Activated T-cell treated with anti-CD3 and anti-CD28 coated beads for 1 hour (primary cell): Measurements from ENCODE around the gene SYNDIG1L.
"Not testable (repeated sequence)": the region's sequence is repeated elsewhere in the genome, so short reads cannot be mapped to it uniquely, and the experiment has no call there.

ENCODE experiments used
- DNase-seq: peaks from one replicate; pipeline ENCODE4 v3.0.0-alpha.2; 2020; ENCODE audit warnings: low read depth

The SYNDIG1L gene

DNA sequence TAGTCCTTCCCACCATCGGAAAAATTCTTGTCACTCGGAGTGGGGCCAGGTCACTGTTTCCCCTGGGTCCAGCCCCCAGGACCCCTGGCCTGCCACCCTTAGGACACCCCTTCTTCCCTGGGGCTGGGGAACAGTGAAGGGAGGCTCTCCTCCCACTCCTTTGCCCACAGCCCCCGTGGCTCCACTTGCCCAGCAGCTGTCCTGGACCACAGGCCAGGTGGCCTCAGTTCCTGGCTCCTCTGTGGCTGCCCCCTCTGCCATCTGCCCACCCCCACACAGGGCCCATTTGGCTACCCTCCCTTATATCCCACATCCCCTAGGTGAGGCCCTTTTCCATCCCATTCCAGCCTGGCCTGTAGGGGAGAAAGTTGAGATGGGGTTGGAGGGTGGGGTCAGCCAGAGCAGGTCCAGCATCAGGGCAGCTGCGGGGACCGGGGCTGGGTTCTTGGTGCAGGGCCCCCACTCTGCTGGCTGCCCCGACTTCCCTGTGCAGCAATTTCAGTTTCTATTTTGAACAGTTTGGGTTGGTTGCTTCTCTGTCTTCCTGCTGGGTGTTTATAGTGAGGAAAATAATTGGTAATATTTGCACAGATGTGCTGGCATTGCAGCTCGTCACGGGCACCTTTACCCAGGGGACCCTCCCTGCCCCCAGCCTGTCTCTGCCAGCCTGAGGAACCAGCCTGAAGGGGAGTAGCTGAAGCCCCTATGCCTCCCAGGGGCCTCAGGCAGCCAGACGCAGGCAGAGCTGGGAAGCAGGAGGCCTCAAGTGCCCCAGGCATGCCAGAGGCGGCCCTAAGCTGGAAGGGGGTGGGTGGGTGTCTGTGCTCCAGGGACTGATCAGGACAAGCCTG lies 23.4 kb downstream of the SYNDIG1L start:
- no peak for DNase-seq

DNA sequence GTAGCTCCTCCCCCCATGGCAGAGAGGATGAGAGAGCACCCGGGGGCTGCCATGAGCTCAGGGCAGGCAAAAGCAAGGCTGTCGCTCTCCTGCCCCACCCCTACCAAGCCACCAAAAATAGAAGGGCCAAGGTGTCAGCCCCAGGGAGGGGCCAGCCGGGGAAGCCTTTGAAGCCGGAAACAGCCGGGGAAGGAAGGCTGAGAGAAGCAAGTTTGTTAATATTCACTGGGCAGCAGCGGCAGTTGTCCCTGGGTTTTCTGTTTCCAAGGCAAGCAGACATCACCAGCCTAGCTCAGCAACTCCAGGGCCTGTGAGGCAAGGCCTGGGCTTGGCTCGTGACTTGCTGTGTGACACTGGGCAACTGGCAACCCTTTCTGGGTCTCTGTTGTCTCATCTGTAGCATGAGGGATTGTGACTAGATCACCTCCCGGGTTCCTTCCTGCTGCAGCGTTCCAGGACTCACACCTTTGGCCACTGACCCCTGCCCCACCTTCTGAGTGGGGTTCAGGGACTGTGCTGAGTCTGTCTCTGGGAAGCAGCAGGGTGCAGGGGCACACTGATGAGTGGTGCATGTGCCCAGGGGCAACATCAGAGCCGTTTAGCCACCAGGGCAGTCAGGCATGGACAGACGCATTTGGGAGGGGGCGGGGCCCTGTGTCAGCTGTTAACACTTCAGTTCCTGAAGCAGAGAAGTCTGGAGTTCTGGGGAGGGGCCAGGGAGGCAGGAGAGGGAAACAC lies 24.3 kb downstream of the SYNDIG1L start:
- DNase-seq = peak; percentile 43

- DNase-seq = no peak
Observed at GRCh38 chr14:74400919-74401503, 25.0 kb downstream of the SYNDIG1L start.

DNA sequence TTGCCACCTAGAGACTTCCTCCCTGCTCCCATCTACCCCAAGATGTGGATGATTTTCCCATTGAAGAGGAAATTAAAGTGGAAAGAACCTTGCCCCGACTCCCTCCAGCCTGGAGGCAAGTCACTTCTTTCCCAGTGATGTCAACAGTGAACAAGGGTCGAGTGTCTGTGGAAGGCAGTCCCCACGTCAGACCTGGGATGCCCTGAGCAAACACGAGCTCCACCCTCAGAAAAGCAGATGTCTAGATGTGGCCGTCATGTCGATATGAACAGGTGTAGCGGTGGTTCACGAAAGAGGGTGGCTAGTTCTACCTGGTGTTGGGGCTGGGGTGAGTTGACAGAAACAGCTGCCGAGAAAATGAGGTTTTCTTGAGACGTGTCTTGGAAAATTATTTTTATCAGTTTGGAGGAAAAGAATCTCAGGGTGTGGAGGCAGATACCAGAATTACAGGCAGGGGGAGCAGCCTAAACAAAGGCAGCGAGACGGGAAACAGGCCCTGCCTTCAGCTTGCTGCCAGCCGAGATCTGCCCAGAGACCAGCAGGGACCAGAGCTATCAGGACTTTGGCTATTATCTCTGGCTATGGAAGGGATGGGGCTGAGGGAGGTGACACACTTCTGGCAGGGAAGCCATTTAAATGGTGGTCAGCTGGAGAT lies 25.9 kb downstream of the SYNDIG1L start:
- no peak for DNase-seq

GRCh38 chr14:74395094-74395493 lies 30.9 kb downstream of the SYNDIG1L start:
- DNase-seq = no peak

- DNase-seq = no peak
Observed at GRCh38 chr14:74394549-74394948, 31.5 kb downstream of the SYNDIG1L start.

DNA sequence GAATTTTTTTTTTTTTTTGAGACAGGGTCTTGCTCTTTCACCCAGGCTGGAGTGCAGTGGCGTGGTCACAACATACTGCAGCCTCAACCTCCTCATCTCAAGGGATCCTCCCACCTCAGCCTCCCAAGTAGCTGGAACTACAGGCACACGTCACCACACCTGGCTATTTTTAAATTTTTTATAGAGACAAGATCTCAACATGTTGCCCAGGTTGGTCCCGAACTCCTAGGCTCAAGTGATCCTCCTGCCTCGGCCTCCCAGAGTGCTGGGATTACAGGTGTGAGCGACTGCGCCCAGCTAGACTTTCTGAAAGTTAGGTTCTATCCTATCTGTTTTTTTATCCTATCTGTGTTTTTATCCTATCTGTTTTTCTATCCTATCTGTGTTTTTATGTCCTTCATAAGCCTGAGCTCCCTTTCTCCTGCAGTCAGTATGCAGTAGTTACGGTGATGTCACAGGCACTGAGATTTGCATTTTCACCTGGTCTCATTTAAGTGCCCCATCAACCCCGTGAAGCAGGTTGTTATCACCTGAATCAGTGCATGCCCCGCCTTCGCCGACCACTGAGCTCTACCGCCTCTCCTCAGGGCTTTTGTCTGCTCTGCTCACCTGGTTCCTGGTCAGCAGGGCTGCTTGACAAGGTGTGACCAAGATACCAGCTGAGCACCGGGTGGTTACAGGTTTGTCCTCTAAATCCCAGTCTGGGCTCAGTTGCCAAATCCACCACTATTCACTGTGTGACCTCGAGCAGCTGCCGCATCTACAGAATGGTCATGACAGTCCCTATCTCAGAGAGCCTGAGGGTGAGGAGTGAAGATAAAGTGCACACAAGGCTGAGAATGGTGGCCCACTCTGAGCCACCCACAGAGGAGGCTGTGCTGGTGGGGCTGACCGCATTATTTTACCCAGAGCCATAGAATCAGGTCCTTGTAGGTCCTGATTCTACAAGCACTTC lies 33.1 kb downstream of the SYNDIG1L start:
- no peak for DNase-seq

DNA sequence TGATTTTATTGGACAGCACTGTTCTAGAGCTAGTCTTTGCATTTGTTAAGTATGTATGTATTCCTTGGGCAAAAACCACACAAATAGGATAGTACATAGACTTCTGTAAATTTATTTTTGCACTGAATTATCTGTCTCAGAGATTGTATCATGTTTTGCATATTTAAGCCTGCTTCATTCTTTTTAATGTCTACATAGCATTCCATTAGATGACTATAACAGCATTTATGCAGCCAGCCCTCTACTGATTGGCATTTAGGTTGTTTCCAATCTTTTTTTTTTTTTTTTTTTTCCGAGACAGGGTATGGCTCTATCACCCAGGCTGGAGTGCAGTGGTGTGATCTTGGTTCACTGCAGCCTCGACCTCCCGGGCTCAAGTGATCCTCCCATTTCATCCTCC lies 34.5 kb downstream of the SYNDIG1L start:
- DNase-seq = no peak

GRCh38 chr14:74390505-74390904 lies 35.5 kb downstream of the SYNDIG1L start:
- DNase-seq = not testable (repeated sequence)

GRCh38 chr14:74389980-74390379 lies 36.0 kb downstream of the SYNDIG1L start:
- DNase-seq = no peak

- DNase-seq = no peak
Observed at GRCh38 chr14:74382231-74382630, 43.8 kb downstream of the SYNDIG1L start.

DNA sequence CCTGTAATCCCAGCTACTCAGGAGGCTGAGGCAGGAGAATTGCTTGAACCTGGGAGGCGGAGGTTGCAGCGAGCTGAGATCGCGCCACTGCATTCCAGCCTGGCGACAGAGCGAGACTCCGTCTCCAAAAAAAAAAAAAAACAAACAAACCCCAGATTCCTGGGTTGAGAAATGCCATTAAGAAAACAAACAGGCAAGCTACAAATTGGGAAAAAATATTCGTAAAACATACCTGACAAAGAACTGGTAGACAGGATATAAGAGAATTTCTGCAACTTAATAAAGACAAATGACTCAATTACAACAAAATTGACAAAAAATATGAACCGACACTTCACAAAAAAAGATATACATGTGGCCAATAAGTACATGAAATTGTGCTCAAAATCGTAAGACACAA lies 44.4 kb downstream of the SYNDIG1L start:
- DNase-seq = not testable (repeated sequence)

DNA sequence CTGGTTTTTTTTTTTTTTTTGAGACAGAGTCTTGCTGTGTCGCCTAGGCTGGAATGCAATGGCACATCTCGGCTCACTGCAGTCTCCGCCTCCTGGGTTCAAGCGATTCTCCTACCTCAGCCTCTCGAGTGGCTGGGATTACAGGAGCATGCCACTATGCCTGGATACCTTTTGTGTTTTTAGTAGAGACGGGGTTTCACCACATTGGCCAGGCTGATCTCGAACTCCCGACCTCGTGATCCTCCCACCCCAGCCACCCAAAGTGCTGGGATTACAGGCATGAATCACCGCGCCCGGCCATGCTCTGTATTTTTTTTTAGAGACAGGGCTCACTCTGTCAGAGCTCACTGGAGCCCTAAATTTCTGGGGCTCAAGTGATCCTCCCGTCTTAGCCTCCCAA lies 45.2 kb downstream of the SYNDIG1L start:
- no peak for DNase-seq

GRCh38 chr14:74380172-74380571 lies 45.8 kb downstream of the SYNDIG1L start:
- no peak for DNase-seq

GRCh38 chr14:74377976-74378690 lies 47.9 kb downstream of the SYNDIG1L start:
- DNase-seq = no peak

DNA sequence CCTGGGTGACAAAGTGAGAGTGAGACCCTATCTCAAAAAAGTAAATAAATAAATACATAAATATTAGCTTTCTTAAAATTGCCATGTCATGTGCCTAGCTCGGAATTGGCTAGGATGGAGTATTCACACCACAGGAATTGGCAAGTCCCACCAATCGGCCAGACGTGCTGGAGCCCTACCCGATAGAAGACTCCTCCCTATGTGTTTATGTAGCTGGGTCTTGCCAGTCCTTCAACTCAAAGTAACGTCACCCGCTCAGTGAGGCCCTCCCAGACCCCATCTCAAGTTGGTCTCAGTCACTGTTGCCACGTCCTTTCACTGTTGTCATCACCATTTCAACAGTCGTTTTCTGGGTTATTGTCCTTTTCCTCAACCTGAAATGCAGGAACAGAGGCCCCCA lies 57.6 kb downstream of the SYNDIG1L start:
- no peak for DNase-seq

- no peak for DNase-seq
Observed at GRCh38 chr14:74368026-74368425, 58.0 kb downstream of the SYNDIG1L start.

DNA sequence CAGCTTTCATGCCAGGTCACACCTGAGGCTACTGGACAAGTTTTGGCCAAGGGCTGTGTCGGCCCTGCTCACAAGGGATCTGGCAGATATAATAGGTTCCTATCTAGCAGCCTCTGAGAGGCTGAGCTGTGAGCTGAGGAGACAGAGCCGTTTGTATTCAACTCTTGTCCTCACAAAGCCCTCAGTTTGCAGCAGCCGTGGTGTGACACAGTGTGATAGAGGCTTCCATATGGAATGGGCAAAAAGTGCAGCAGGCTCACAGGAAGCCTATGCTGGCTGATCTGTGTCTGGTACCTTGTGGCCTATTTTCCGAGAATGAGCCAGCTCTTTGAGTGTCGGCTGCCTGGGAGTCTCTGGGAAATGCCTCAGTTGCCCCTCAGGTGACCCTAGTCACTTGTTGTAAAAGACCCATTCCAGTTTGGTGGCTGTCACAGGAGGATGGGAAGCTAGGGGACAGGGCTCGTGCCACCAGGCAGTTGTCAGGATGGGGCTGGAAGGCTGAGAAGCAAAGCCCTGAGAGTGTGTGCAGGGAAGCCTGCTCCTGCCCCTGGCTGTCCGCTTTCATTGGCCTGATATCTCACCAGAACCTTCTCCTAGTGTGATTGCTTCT lies 61.6 kb downstream of the SYNDIG1L start:
- no peak for DNase-seq

GRCh38 chr14:74362361-74362915 lies 63.6 kb downstream of the SYNDIG1L start:
- DNase-seq = peak; percentile 49

DNA sequence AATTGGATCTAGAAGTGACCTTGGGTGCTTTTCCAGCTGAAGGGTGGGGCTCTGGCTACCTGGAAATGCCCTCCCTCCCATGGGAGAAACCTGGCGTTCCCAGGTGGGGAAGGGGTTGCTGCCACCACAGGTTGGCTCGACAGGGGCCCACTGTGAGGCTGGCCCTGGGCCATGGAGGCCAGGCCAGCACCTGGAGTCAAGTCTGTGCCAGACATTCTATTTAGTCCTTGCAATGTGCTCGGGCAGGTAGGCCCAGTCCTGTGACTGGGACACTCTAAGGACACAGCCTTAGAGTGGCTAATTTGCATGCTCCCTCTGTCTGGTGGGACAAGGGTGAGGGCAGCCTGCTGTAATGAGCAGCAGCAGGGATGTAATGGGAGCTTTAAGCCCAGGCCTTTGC lies 65.8 kb downstream of the SYNDIG1L start:
- no peak for DNase-seq
